ENCODE results near the gene TAT.
"Not testable (repeated sequence)": the region's sequence is repeated elsewhere in the genome, so short reads cannot be mapped to it uniquely, and the experiment has no call there.

TAT gene

DNA sequence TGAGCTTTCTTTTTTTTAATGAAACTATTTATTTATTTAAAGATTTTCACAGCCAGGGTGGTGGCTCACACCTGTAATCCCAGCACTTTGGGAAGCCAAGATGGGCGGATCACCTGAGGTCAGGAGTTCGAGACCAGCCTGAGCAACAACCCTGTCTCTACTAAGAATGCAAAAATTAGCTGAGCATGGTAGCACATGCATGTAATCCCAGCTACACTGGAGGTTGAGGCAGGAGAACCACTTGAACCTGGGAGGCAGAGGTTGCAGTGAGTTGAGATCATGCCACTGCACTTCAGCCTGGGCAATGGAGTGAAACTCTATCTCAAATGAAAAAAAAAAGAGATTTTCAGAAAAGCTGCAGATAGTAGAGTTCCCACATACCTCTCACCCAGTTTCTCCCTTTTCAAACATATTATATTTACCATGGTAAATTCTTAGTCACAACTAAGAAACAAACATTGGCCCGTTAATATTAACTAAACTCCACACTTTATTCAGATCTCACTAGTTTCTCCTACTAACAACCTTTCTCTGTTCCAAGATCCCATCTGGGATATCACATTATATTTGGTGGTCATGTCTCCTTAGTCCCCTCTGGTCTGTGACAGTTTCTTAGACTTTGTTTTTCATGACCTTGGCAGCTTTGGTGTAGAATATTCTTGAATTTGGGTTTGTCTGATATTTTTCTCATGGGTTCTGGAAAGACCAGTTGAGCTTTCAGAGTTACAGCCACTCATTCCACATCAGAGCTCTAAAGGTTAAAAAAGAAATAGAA is 7.8 kb upstream of the TAT start:
- no peak for DNase-seq

GRCh38 chr16:71582553-71582848 is 5.6 kb upstream of the TAT start:
- DNase-seq = not testable (repeated sequence)

GRCh38 chr16:71574702-71575101 is 2.2 kb downstream of the TAT start:
- no peak for DNase-seq

DNA sequence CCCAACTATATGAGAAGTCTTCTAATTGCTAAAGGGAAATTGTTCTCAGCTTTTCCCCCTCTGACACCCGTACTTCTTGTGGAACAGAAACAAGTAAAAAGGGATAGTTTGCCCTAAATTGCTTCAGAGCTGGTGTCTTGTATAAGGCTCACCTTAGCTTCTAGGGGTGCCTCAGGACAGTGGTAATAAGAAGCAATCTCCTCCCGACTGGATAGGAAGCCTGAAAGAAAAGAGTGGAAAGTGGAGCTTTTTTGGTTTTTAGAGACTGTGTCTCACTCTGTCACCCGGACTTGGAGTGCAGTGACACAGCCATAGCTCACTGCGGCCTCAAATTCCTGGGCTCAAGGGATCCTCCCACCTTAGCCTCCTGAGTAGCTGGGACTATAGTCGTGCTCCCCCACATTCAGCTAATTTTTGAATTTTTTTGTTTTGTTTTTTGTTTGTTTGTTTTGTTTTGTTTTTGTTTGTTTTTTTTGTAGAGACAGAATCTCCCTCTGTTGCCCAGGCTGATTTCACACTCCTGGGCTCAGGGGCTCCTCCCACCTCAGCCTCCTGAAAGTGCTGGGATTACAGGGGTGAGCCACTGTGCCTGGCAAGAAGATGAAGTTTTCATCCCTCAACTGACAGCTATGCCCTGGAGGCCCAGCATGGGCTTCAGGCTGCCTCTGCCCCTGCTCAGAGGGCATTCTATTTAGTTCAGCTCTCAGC is 3.4 kb downstream of the TAT start:
- DNase-seq = no peak

DNA sequence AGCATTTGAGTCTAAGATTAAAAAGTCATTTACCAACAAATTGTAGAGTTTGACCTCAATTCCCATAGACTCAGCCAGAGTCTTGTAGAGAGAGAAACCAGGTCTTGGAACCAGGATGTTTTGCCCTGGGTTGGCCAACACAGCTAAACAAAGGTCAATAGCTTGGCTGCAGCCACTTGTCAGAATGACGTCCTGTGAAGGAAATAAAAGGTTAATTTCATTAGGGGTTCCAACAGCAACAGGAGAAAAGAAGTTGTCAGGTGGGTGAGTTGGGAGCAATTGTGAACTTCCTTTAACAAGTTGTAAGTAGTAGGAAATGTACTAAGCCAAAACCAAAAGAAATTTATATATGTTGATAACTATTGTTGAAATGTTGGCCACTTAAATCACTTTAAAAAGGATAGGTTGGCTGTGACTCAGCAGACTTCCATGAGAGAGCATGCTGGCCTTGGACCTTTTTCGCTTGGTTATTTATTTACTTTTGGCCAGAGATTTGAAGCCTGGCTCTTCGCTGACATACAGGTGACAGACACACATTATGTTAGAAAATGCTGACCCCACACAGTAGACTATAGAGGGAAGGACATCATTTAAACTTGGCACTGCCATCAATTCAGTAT is 4.3 kb downstream of the TAT start:
- no peak for DNase-seq

GRCh38 chr16:71570144-71570543 is 6.7 kb downstream of the TAT start:
- DNase-seq = no peak

- DNase-seq = no peak
These were observed 7.3 kb downstream of the TAT start for GRCh38 chr16:71569621-71570020.

DNA sequence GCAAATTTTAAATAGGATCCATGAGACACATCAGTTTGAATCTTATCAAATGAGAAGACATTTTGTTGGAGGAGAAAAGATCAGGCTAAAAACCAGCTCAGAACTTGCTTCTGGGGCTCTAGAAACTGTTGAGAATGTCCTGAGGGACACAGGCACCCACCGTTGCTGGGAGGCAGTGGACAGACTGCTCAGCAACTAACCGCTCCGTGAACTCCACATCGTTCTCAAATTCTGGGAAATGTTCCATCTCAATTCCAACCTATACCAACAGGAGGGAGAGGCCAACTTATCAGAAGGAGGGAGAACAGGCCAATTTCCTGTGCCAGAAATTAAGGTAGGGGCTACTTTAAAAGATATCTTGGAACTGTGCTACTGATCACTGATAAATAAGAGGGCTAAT is 8.3 kb downstream of the TAT start:
- no peak for DNase-seq

GRCh38 chr16:71567931-71568330 is 9.0 kb downstream of the TAT start:
- no peak for DNase-seq

- DNase-seq = peak; percentile 28
These were observed 10.8 kb downstream of the TAT start for GRCh38 chr16:71565812-71566700.

DNA sequence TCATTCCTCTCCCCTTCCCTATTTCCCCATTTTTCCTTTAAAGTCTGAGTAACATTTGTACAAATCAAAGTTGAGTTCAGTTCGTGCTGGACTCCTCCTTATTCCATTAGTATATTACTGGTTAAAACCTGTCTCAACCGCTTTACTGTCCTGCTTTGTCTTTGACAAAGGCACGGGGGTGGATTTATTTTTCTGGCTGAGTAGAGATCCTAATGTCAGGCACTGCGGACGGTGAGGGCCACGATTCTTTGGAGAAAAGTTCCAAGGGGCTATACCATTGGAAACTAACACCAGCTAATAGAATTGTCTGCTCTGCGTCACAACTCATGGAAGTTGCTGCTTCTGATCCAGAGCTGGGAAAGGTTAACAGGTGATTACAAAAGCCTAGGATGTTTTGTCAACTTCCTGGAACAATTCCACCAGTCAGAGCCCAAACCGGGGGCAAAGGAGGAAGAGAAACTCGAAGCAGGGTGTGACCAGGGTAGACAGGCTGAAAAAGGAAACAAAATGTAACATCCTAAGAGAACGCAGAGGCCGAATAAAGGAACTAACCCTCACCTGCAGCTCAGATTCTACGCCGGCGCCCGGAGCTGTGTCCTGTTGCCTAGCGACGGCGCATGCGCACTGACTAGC is 12.4 kb downstream of the TAT start:
- peak; percentile 90 for DNase-seq

DNA sequence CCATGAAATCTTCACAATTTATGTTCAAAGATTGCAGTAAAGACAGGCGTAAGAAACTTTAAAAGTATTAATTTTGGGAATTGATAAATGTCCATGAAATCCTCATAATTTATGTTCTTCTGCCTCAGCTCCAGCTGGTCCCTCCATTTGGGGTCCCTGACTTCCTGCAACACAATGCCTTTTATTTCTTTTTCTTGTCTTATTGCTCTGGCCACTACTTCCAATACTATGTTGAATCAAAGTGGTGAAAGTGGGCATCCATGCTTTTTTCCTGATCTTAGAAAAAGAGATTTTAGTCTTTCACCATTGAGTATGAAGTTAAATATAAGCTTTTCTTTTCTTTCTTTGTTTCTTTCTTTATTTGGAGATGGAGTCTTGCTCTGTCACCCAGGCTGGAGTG is 14.3 kb downstream of the TAT start:
- no peak for DNase-seq

DNA sequence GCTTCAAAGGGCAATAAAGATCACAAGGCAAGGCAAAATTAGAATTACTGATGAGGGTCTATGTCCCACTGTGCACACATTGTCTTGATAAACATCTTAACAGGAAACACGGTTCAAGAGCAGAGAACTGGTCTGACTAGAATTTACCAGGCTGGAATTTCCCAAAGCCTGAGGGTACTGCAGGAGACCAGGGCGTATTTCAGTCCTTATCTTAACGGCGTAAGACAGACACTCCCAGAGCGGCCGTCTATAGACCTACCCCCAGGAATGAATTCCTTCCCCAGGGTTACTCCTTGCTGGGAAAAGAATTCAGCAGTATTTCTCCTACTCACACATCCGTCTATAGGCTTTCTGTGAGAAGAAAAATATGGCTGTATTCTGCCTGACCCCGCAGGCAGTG is 15.0 kb downstream of the TAT start:
- DNase-seq = not testable (repeated sequence)

DNA sequence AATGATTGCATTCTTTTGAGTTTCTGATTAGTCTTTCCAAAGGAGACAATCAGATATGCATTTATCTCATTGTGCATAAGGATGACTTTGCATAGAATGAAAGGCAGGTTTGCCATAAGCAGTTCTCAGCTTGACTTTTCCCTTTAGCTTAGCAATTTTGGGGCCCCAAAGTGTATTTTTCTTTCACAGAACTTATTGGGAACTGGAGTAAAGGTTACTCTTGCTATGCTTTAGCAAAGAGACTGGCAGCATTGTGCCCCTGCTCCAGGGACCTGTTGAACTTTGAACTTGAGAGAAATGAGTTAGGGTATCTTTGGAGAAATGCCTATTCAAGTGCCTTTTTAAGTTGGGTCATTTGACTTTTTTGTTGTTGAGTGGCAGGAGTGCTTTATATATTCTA is 17.0 kb downstream of the TAT start:
- no peak for DNase-seq

DNA sequence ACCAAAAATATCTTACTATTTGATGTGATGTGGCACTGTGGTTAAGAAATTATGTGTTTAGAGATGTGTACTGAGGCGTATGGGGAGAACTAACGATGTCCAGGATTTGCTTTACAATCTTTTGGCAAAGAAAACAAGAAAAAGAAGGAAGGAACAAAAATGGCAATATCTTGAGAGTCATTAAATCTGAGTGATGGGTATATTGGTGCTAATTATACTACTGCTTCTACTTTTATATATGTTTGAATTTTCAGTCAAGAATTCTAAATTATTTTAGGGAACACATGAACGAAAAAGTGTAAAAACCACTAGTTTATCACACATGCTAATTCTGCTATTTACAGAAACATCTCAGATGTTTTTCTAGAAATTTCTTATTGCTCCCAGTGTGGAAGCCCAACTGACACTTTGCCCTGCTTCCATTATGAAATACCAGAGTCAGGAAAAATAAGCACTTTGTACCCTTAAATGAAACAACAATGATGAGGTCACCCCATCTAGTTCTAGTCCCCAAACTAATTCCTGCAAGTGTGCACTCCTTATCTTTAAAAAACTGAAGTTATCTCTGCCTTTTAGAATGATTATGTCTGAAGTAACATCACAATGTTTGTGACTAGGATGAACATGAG is 18.8 kb downstream of the TAT start:
- no peak for DNase-seq

GRCh38 chr16:71557299-71557698 is 19.6 kb downstream of the TAT start:
- no peak for DNase-seq

DNA sequence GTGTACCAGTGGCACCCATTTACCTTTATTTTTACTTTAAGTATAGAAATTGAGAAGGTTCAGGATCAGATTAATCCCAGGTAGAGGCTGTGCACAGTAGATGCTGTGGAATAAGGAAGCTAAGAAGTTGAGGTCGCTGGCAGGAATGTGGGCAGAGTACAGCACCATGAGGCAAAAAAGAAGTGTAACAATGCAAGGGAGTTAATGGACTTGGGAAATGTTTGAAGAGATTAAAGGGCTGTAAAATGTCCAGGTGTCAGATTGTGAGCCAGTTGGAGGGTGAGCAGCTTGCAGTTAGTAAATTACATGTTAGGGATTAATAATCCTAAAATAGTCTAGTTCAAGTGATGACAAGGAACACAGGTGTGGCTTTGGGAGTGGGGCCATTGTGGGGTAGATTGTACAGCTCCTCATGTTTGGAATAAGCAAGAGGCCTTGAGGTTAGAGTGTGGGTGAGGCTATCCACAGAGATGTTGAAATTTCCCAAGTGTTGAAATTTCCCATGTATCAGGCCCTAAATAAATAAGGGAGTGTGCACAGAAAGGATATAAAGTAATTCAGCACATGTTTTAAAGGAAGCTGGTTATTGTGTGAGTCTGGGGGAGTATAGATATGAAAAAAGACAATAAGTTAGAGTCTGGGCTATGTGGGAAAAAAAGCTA is 21.5 kb downstream of the TAT start:
- peak; percentile 60 for DNase-seq

DNA sequence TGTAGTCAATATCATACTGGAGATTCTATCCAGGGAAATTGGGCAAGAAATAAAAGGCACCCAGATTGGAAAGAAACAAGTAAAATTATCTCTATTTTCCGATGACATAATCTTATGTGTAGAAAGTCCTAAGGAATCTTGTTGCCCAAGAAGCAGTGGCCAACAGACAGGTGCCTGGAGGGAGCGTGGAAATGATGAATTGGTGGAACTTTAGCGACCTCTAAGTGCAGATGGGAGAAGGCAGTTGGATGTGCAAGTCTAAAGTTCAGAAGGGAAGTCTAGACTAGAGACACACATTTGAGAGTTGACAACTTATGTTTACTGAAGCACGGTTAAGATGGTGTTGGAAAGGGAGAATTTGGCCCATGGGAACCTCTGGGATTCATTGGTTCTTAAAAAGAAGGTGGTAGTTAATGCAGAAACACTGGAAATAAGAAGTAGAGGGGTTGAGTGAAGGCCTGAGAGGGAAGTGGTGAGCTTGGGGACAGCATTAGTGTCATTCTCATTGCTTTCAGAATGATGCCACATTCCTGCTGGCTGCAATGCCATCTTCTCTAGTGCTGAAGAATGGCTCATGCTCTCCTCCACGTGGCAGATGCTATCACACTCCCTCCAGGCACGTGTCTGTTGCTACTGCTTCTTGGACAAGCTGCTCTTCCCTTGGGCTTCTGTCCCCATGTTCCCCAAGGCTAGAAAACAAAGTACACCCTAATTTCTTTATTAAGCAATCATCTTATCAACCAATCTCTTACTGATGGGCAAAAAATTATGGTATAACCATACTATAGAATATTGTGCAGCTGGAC is 24.0 kb downstream of the TAT start:
- peak; percentile 54 for DNase-seq

- no peak for DNase-seq
These were observed 29.7 kb downstream of the TAT start for GRCh38 chr16:71547168-71547567.

DNA sequence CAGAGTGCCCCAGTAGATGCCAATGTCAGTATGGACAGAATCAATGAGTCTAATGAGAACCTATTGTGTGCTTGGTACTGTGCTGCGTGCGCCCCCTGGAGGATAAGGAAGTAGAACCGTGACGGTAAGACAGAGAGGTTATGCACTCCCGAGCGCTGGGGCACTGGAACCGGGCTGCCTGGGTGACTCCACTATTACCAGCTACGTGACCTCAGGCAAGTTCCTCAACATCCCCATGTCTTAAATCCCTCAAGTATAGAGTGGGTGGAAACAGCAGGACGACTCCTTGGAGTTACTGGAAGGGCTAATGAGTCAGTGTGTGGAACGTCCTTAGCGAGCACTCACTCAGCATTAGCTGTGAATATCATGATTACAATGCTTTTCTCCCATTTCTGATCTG is 34.5 kb downstream of the TAT start:
- peak; percentile 30 for DNase-seq

DNA sequence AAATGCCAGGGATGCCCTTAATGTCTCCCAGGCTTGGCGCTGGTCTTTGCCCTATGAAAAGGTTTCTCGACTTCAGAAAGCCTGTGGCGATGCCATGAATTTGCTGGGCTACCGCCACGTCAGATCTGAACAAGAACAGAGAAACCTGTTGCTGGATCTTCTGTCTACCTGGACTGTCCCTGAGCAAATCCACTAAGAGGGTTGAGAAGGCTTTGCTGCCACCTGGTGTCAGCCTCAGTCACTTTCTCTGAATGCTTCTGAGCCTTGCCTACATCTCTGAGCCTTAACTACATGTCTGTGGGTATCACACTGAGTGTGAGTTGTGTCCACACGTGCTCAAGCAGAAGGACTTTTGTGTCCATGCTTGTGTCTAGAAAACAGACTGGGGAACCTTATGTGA is 39.2 kb downstream of the TAT start:
- DNase-seq = no peak

Measured in MV-4-11 (cell line).